ENCODE data around the gene PACRG.

PACRG gene

GRCh38 chr6:163120223-163120622 lies 392.4 kb downstream of the PACRG start:
- DNase-seq (ENCODE audit: extremely low read depth, low read depth): no peak
- no peak for TF ChIP-seq CTCF (IDR thresholded peaks at IDR 0.05; ENCODE audit: low read depth, low read length)

GRCh38 chr6:163121270-163121669 lies 393.5 kb downstream of the PACRG start:
- TF ChIP-seq CTCF (IDR thresholded peaks at IDR 0.05; ENCODE audit: low read depth, low read length): no peak
- no peak for DNase-seq (ENCODE audit: extremely low read depth, low read depth)

- DNase-seq (ENCODE audit: extremely low read depth, low read depth): no peak
- no peak for TF ChIP-seq CTCF (IDR thresholded peaks at IDR 0.05; ENCODE audit: low read depth, low read length)
These were observed 394.6 kb downstream of the PACRG start for GRCh38 chr6:163122365-163122764.

GRCh38 chr6:163123098-163123497 lies 395.3 kb downstream of the PACRG start:
- no peak for TF ChIP-seq CTCF (IDR thresholded peaks at IDR 0.05; ENCODE audit: low read depth, low read length)
- DNase-seq (ENCODE audit: extremely low read depth, low read depth): no peak

GRCh38 chr6:163126741-163127140 lies 399.0 kb downstream of the PACRG start:
- TF ChIP-seq CTCF (IDR thresholded peaks at IDR 0.05; ENCODE audit: low read depth, low read length): no peak
- DNase-seq (ENCODE audit: extremely low read depth, low read depth): no peak

- no peak for TF ChIP-seq CTCF (IDR thresholded peaks at IDR 0.05; ENCODE audit: low read depth, low read length)
- DNase-seq (ENCODE audit: extremely low read depth, low read depth): no peak
These were observed 399.8 kb downstream of the PACRG start for GRCh38 chr6:163127587-163127986.

- DNase-seq (ENCODE audit: extremely low read depth, low read depth): no peak
- no peak for TF ChIP-seq CTCF (IDR thresholded peaks at IDR 0.05; ENCODE audit: low read depth, low read length)
These were observed 400.6 kb downstream of the PACRG start for GRCh38 chr6:163128324-163128723.

Data from AG09319 (cell line).